ENCODE results near the gene BCL2L14. TPM values are rescaled to one million over a fixed set of nuclear protein-coding genes. Genes with fewer than 3 reads are reported as not detected.

BCL2L14 gene
- total RNA-seq, 1 experiment from 2014 or later = 0.30 TPM

- ATAC-seq (no peak), DNase-seq (ENCODE audit: low read depth, low spot score) (no peak)
- intact Hi-C loops (cut with micrococcal nuclease) = no loop called here
- Histone ChIP-seq H3K9ac (ENCODE audit: low read length) (no peak overlapping the region), H4K20me1 (ENCODE audit: insufficient read depth) (no peaks in the 10 kb centered on the region), H3K4me3 (replicated peaks in 1 of 2; ENCODE audit: low read depth in 1 of 2, low read length in 2 of 2) (no peak overlapping the region), H3K79me2 (ENCODE audit: insufficient read depth, low read length) (no peaks in the 10 kb centered on the region), H3K27ac (ENCODE audit: low read depth, low read length) (no peak overlapping the region), H3K9me2 (ENCODE audit: insufficient read depth) (no peaks in the 10 kb centered on the region), H3K36me3 (ENCODE audit: control insufficient read depth in 1 of 2, insufficient read depth in 2 of 2, low read length in 2 of 2) (no peaks in the 10 kb centered on the region), H2AFZ (ENCODE audit: low read depth, low read length, poor library complexity, severe bottlenecking) (no peak overlapping the region), H3K4me1 (ENCODE audit: control insufficient read depth in 1 of 2, insufficient read depth in 2 of 2, low read length in 2 of 2) (no peaks in the 10 kb centered on the region), H3K27me3 (ENCODE audit: insufficient read depth, low read length) (no peaks in the 10 kb centered on the region), H3K4me2 (ENCODE audit: low read length) (no peak overlapping the region), H3K9me3 (ENCODE audit: control insufficient read depth in 1 of 2, insufficient read depth in 1 of 2, low read depth in 1 of 2, low read length in 2 of 2) (no peaks in the 10 kb centered on the region)
- ChIA-PET CTCF (no interaction called here), POLR2A (no interaction called here), RAD21 (ENCODE audit: low non-redundant PET in 1 of 2, low total read pairs in 2 of 2, uncharacterized antibody in 2 of 2, unreplicated experiment in 2 of 2) (no interaction called here)
- TF ChIP-seq ELF1 (IDR thresholded peaks at IDR 0.05; ENCODE audit: borderline replicate concordance, low read depth) = no peak
- no peak for TF ChIP-seq ZFX (IDR thresholded peaks at IDR 0.05)
- TF ChIP-seq EGR1 (IDR thresholded peaks at IDR 0.05; ENCODE audit: low read depth) = no peak
- no peak for TF ChIP-seq TCF7L2 (IDR thresholded peaks at IDR 0.05; ENCODE audit: borderline replicate concordance, extremely low read depth, insufficient read depth, insufficient read length)
- TF ChIP-seq CEBPB (IDR thresholded peaks at IDR 0.05; ENCODE audit: low read depth) = no peak
- TF ChIP-seq ZNF274 (IDR thresholded peaks at IDR 0.05; ENCODE audit: low read depth, low read length) = no peak
- no peak for TF ChIP-seq SIN3A (IDR thresholded peaks at IDR 0.05; ENCODE audit: low read depth)
- no peak for TF ChIP-seq ATF3 (IDR thresholded peaks at IDR 0.05)
- TF ChIP-seq REST (IDR thresholded peaks at IDR 0.05; ENCODE audit: low read depth) = no peak
- no peak for TF ChIP-seq POLR2AphosphoS5 (IDR thresholded peaks at IDR 0.05; ENCODE audit: low read depth, low read length)
- no peak for TF ChIP-seq ZBTB33 (IDR thresholded peaks at IDR 0.05; ENCODE audit: extremely low read depth, insufficient replicate concordance, low read length)
- BruUV-seq (replicated peaks) = no TSS peak
Observed at GRCh38 chr12:12025799-12026386, 44.8 kb upstream of the BCL2L14 start.

Measured in HCT116 (cell line).